IgD-negative memory B cell (primary cell): ENCODE results near the gene FNDC3B. TPM values are rescaled to one million over a fixed set of nuclear protein-coding genes. Genes with fewer than 3 reads are reported as not detected.
A peak's percentile ranks its signal among the peaks of the same experiment; 100 is the strongest.

Source experiments
- H3K27ac Mint-ChIP-seq, 3 donors: one replicate each; pipeline ENCODE4 v1.8.0; 2020 to 2022; ENCODE audit warnings: mild to moderate bottlenecking in 3 of 3, mixed read lengths in 3 of 3, moderate library complexity in 1 of 3
- H3K27me3 Mint-ChIP-seq: one replicate; pipeline ENCODE4 v1.8.0; 2021; ENCODE audit warnings: mixed read lengths
- H3K36me3 Mint-ChIP-seq: one replicate; pipeline ENCODE4 v1.8.0; 2020; ENCODE audit warnings: mild to moderate bottlenecking, mixed read lengths
- H3K4me1 Mint-ChIP-seq, 3 donors: one replicate each; pipeline ENCODE4 v1.8.0; 2020 to 2022; ENCODE audit warnings: mixed read lengths in 3 of 3, mild to moderate bottlenecking in 1 of 3
- H3K4me3 Mint-ChIP-seq, 4 donors: one replicate each; pipeline ENCODE4 v1.8.0; 2020 to 2022; ENCODE audit warnings: mild to moderate bottlenecking in 4 of 4, mixed read lengths in 4 of 4, moderate library complexity in 3 of 4
- H3K9me3 Mint-ChIP-seq, 3 donors: one replicate each; pipeline ENCODE4 v1.8.0; 2020 to 2021; ENCODE audit warnings: mixed read lengths in 3 of 3, mild to moderate bottlenecking in 1 of 3
- polyA plus RNA-seq: library from polyadenylated mRNA; unstranded; fragments of 300-500 nt; fragmentation: Illumina TruSeq; gene quantifications from one replicate; pipeline ENCODE4 v1.2.3, GENCODE V29; 2021

FNDC3B gene
- polyA plus RNA-seq, 1 donor from 2014 or later, result 3.5 TPM

DNA sequence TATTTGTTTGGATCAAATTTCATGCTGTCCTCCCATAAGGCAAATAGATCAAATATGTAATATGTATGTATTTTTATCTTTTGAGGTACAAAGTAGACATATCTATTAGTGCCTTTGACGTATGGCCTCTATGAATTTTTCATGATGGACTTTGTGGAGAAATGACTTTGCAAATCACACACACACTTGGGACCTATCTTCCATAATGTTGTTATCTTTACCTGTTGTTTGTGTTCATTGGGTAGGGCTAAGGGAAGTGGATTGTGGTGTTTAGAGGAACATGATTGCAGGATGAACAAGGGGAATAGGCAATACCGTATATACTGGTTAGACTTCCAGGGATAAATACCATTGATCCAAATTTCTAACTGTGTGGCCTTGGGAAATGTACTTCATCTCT lies 266.6 kb downstream of the FNDC3B start:
- Mint-ChIP-seq H3K27ac (no peak overlapping the region), H3K4me3 (no peak overlapping the region), H3K36me3 (peaks cover 9% of the 10 kb centered on the region), H3K27me3 (no peaks in the 10 kb centered on the region), H3K4me1 (no peaks in the 10 kb centered on the region), H3K9me3 (no peaks in the 10 kb centered on the region)

DNA sequence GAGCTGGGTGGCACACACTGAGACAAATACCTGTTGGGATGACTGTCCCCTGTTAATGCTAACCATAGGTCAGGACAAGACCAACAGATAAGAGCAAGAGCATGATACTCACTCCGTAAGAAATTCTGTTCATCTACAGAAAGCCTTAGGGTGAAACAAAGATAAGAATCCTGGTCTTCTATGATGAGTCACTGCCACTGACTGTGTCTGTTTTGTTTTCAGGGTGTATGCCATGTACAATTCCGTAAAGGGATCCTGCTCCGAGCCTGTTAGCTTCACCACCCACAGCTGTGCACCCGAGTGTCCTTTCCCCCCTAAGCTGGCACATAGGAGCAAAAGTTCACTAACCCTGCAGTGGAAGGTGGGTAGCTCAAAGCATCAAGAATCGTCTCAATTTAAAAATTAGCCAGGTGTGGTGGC lies 267.8 kb downstream of the FNDC3B start:
- Mint-ChIP-seq H3K9me3 (no peaks in the 10 kb centered on the region), H3K4me3 (no peak overlapping the region), H3K36me3 (peaks cover 10% of the 10 kb centered on the region), H3K27me3 (no peaks in the 10 kb centered on the region), H3K27ac (no peak overlapping the region), H3K4me1 (no peaks in the 10 kb centered on the region)

DNA sequence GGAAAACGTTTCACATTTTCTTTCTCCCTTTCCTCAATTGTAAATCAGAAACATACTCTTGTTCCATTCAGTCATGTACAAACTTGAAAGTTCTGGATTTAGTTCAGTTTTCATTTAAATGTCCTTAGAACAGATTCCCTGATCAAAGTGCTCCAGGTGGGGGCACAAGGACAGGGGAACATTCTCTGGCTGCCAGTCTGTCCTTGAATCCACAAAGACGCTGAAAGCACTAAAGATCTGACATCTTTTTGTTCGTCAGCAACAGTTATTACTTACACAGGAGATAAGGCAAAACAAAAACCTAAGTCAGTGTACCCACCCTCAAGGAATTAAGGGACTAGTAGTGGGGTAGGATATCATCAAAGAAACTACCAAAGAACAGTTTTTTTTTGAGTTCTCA lies 269.7 kb downstream of the FNDC3B start:
- peaks cover 10% of the 10 kb centered on the region for H3K36me3 Mint-ChIP-seq

DNA sequence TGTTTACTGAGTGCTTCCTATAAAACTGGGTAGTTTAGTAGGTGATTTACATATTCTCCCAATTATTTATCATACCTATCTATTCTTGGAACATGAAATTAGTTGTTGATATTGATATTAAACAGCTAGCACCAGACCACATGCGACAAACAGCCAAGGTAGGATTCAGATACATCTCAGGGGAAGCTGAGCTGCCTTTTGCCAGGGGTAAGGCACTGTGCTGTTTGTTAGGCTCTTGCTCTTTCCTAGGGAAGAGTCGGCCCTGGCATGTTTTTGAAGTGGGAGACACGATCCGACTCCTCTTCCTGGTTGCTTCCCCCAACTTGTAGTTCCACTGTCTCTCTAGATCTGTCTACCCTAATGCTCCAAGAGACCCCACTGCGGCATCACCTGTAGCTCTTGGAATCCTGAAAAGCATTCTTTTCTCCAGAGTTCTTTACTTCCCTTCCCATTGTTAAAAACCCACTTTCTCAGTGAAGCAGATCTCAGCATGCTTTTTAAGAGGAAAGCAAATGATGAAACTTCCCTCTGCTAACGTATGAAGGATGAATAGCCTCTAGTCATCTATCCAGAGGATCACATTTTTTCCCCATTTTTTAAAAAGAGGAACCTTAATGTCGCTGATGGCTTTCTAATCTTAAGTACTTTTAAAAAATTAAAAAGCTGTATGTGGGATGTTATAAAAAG lies 270.5 kb downstream of the FNDC3B start:
- Mint-ChIP-seq H3K4me1 (peaks cover 0 to 2% (median 0%) of the 10 kb centered on the region in 3 donors), H3K36me3 (peaks cover 10% of the 10 kb centered on the region), H3K4me3 (no peak overlapping the region), H3K27ac (no peak overlapping the region), H3K27me3 (no peaks in the 10 kb centered on the region), H3K9me3 (no peaks in the 10 kb centered on the region)

More for the DNA sequence above, 269.7 kb downstream of the FNDC3B start:
- Mint-ChIP-seq H3K27me3 (no peaks in the 10 kb centered on the region), H3K4me3 (no peak overlapping the region), H3K9me3 (no peaks in the 10 kb centered on the region), H3K27ac (no peak overlapping the region), H3K4me1 (peaks cover 0 to 2% (median 0%) of the 10 kb centered on the region in 3 donors)

DNA sequence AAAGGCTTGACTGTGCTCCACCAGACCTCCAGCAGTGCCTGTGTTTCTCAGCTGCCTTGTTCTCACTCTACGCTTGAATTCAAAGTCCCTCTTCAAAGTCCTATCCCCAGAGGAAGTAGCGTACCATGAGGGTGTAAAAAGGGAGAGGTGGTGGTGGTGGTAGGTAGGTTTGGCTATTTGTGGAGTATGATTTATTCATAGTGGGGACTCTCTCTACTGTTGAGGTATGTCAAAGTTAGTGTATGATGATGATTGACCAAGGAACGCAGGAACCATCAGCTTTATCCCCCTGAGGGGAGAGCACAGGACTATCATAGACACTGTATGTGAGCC lies 271.0 kb downstream of the FNDC3B start:
- peaks cover 0 to 2% (median 0%) of the 10 kb centered on the region in 3 donors for H3K4me1 Mint-ChIP-seq
- peak overlapping the region in 1 of 3 donors; percentile 68 for H3K27ac Mint-ChIP-seq
- H3K4me3 Mint-ChIP-seq, result no peak overlapping the region
- H3K36me3 Mint-ChIP-seq, result peaks cover 10% of the 10 kb centered on the region
- H3K9me3 Mint-ChIP-seq, result no peaks in the 10 kb centered on the region
- no peaks in the 10 kb centered on the region for H3K27me3 Mint-ChIP-seq

DNA sequence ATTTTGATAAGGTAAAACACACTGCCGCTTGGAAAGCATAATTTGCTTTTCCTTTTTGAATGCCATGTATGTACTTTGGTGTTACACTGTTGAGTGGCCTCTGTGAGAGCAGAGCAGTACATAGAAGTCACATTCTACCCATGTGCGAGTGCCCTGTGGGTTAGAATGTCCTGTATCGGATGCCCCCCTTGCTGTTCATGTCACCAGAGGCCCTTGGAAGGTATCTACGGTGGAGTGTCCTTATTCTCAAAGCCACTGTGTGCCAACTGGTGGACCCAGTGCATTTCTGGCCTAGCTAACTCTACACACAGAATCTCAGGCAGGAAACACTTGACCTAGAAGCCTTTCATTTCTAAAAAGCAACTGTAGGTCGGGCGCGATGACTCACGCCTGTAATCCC lies 271.8 kb downstream of the FNDC3B start:
- Mint-ChIP-seq H3K27ac (no peak overlapping the region), H3K27me3 (no peaks in the 10 kb centered on the region), H3K4me1 (peaks cover 0 to 2% (median 0%) of the 10 kb centered on the region in 3 donors), H3K36me3 (peaks cover 10% of the 10 kb centered on the region), H3K9me3 (no peaks in the 10 kb centered on the region), H3K4me3 (no peak overlapping the region)

DNA sequence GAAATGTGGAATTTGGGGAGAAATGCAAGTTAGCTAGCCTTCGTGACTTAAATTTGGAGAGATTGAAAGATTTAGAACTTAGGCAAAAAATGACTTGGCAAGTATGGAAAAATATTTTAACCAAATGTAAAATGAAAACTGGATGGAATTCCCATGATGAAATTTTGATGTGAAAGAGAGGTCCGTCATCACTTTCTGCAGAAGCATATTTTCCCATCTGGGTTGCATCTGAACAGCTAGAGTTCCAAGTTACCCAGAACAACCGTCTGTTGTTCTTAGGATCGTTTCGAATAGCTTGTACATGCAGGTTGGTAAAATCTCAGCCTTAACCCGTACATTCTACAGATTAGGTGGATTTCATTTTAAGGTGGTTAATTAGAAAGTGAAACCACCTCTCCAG lies 272.6 kb downstream of the FNDC3B start:
- Mint-ChIP-seq H3K27me3 (no peaks in the 10 kb centered on the region), H3K36me3 (peaks cover 10% of the 10 kb centered on the region), H3K4me3 (no peak overlapping the region)

DNA sequence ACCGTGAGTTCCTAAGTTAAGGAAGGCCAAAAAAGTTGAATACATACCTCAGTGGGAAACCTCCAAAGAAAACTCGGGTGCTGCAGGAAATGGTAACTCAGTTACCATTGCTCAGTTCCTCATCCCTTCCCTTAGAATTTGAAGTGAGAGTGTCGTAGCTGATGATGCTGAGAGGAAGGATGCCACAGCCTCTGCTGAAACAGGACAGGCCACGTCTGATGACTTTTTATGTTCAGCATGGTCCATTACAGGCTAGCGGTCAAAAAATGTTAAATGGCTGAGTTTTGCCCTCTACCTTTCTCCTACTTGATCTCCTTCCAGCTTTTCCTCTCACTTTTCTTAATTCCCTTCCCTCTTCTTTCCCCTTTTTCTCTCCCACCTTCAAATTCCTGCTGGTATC lies 273.3 kb downstream of the FNDC3B start:
- Mint-ChIP-seq H3K9me3 (no peaks in the 10 kb centered on the region), H3K36me3 (peaks cover 7% of the 10 kb centered on the region), H3K4me3 (no peak overlapping the region), H3K27me3 (no peaks in the 10 kb centered on the region), H3K27ac (no peak overlapping the region), H3K4me1 (peaks cover 0 to 2% (median 0%) of the 10 kb centered on the region in 3 donors)

More for the DNA sequence above, 272.6 kb downstream of the FNDC3B start:
- H3K27ac Mint-ChIP-seq, result no peak overlapping the region
- no peaks in the 10 kb centered on the region for H3K9me3 Mint-ChIP-seq
- peaks cover 0 to 2% (median 0%) of the 10 kb centered on the region in 3 donors for H3K4me1 Mint-ChIP-seq

DNA sequence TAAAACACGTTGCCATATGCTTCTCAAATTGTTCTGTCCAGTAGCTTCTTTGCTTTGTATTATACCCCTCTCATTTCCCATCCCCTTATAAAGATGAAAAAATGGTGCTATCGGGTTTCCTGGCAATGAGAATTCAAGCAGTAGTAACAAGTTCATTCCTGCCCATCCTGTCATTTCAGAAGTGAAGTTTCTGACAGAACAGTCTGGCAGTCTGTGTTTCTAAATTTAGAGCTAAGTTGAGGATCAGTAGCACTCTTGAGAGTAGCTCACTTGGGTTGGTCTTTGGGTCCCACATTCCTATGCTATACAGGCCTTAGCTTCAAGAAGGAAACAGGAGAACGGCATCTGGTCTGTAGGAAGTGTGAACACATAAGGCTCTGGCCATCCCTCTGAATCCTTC lies 274.3 kb downstream of the FNDC3B start:
- H3K4me1 Mint-ChIP-seq, result peaks cover 0 to 2% (median 0%) of the 10 kb centered on the region in 3 donors
- H3K9me3 Mint-ChIP-seq, result no peaks in the 10 kb centered on the region
- H3K4me3 Mint-ChIP-seq, result no peak overlapping the region
- no peaks in the 10 kb centered on the region for H3K27me3 Mint-ChIP-seq
- H3K36me3 Mint-ChIP-seq, result peaks cover 8% of the 10 kb centered on the region
- peak overlapping the region in 1 of 3 donors; percentile 31 for H3K27ac Mint-ChIP-seq

DNA sequence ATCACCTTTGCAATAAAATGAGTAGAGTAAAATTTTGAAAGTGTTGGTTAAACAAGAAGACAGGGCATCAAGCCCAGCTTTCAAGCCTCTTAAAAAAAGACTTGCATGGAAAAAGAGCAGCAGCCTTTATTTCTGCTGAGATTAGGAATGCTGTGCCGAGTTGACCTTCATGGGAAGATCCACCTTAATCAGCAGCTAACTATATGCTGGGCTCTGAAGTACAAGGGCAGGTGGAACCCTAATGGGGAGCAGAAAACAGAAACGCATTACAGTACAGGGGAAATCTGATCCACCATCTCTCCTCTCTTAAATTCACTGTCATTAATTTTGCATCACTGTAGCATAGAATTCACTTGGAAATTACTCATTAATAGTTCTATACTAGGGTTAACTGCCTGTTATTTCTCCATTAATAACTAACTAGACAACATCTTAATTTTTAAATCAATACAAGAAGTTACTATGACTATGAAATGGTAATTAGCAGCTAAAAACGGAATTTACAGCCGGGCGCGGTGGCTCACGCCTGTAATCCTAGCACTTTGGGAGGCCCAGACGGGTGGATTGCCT lies 275.3 kb downstream of the FNDC3B start:
- no peak overlapping the region for H3K4me3 Mint-ChIP-seq
- H3K27me3 Mint-ChIP-seq, result no peaks in the 10 kb centered on the region
- no peaks in the 10 kb centered on the region for H3K9me3 Mint-ChIP-seq
- peaks cover 0 to 2% (median 0%) of the 10 kb centered on the region in 3 donors for H3K4me1 Mint-ChIP-seq
- H3K27ac Mint-ChIP-seq, result no peak overlapping the region
- H3K36me3 Mint-ChIP-seq, result peaks cover 8% of the 10 kb centered on the region

DNA sequence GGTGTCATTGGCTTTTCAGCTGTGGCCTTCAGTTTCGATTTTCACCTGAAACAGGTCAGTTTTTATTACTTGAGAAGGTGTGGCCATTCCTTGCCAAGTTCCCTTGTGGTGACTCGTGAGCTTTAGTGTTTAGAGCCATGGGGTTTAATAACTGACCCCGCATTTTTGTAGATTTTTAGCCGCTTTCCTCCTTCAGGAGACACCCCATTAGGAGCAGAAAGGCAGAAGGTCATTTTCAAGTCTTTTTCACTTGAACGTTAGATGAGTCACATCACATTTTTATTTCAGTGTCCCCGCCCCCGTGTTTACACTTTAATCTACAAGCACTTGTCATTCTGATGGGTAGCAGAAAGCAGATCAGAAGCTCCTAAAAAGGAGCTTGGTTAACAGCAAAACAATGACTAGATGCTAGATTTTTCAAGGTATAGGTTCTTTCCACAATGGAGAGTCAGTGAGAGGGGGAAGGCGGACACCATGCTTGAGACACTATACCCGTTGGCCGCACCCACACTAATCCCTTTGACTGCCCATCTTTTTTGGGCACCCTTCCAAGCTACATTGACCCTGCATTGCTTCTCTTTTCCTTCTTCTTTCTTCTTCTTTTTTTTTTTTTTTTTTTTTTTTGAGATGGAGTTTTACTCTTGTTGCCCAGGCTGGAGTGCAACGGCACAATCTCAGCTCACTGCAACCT lies 276.2 kb downstream of the FNDC3B start:
- Mint-ChIP-seq H3K4me3 (peak overlapping the region in 1 of 4 donors; percentile 17), H3K4me1 (peaks cover 0 to 2% (median 0%) of the 10 kb centered on the region in 3 donors), H3K9me3 (no peaks in the 10 kb centered on the region), H3K36me3 (peaks cover 10% of the 10 kb centered on the region), H3K27me3 (no peaks in the 10 kb centered on the region), H3K27ac (no peak overlapping the region)

DNA sequence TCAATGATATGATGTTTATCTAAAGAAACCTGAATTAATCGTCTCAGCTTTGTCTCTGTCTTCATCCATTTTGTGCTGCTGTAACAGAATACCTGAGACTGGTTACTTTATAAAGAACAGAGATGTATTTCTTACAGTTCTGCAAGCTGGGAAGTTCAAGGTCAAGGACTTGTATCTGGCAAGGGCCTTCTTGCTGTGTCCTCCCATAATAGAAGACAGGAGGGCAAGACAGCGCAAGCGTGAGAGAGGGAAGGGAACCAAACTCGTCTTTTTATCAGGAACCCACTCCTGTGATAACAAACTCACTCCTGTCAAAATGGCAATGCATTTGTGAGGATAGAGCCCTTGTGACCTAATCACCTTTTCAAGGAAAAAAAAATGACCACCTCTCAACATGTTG lies 277.4 kb downstream of the FNDC3B start:
- Mint-ChIP-seq H3K27ac (no peak overlapping the region), H3K36me3 (peaks cover 5% of the 10 kb centered on the region), H3K4me3 (no peak overlapping the region), H3K4me1 (peaks cover 0 to 2% (median 0%) of the 10 kb centered on the region in 3 donors), H3K27me3 (no peaks in the 10 kb centered on the region), H3K9me3 (no peaks in the 10 kb centered on the region)

DNA sequence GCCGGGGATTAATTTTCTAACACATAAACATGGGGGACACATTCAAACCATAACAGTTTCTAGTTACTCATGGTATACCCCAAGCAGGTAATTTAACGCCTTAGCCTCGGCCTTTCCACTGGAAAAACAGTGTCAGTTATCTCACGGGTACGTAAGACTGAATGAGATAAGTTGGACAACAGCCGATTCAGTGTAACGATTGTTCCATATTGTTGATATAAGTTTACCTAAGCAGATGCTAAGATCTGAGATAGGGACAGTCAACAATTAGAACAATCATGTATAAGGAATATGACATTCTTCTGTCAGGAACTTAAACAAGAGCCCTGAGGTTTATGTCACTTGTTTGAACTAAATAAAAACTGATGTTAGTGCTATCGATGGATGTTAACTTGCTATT lies 278.1 kb downstream of the FNDC3B start:
- H3K4me1 Mint-ChIP-seq, result peaks cover 0 to under 1% (median 0%) of the 10 kb centered on the region in 3 donors
- no peak overlapping the region for H3K27ac Mint-ChIP-seq
- H3K9me3 Mint-ChIP-seq, result no peaks in the 10 kb centered on the region
- peaks cover 5% of the 10 kb centered on the region for H3K36me3 Mint-ChIP-seq
- no peak overlapping the region for H3K4me3 Mint-ChIP-seq
- no peaks in the 10 kb centered on the region for H3K27me3 Mint-ChIP-seq

DNA sequence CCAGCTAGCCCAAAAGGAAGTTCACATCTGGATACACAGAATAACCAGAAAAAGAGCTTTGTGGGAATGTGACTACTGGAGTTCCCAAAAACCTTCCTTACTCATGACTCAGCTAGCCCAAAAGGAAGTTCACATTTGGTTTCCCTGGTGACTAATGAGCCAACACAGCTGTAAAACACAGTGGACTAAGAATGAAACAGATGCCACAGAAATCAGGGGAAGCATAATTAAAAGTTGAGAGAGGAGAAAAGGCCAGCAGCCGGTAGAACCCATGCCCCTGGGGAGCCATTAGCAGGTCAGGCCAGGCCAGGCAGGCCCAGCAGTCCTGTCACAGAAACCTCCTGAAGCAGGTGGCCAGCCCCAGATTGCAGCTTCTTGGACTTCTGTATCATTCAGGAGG lies 278.6 kb downstream of the FNDC3B start:
- Mint-ChIP-seq H3K4me1 (no peaks in the 10 kb centered on the region), H3K27me3 (no peaks in the 10 kb centered on the region), H3K4me3 (no peak overlapping the region), H3K36me3 (peaks cover 5% of the 10 kb centered on the region), H3K27ac (no peak overlapping the region), H3K9me3 (no peaks in the 10 kb centered on the region)

DNA sequence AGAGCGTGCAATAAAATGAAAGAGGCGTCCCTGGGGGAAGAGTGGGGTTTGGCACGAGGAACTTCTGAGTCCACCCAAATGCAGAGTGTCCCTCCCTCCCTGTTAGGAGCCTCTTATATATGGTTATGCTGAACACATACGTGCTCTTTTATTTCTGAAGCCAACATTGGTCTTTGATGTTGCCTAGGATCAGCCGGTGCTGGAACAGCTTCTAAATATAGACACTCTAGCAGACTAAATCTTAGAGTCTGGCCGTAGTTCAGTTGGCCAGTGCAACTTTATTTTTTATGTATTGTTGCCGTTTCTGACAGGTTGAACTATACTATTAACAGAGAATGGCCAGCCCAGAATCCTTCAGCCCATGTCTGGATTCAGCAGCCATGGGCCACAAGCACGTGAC lies 280.2 kb downstream of the FNDC3B start:
- H3K4me3 Mint-ChIP-seq, result no peak overlapping the region
- no peaks in the 10 kb centered on the region for H3K27me3 Mint-ChIP-seq
- H3K36me3 Mint-ChIP-seq, result peaks cover 7% of the 10 kb centered on the region
- H3K27ac Mint-ChIP-seq, result peak overlapping the region in 1 of 3 donors; percentile 71
- no peaks in the 10 kb centered on the region for H3K4me1 Mint-ChIP-seq
- no peaks in the 10 kb centered on the region for H3K9me3 Mint-ChIP-seq
